ENCODE data around the gene CLTC.
"Not testable (repeated sequence)": the region's sequence is repeated elsewhere in the genome, so short reads cannot be mapped to it uniquely, and the experiment has no call there.

DNA sequence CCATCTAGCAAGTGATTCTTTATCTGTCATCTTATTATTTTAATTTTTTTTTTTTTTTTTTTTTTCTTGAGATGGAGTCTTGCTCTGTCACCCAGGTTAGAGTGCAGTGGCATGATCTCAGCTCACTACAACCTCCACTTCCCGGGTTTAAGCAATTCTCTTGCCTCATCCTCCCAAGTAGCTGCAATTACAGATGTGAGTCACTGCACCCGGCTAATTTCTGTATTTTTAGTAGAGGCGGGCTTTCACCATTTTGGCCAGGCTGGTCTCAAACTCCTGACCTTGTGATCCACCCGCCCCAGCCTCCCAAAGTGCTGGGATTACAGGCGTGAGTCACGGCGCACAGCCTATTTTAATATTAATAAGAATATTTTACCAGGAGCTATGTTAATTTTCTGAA is 36.9 kb downstream of the CLTC start:
- TF ChIP-seq, protein P1, sequence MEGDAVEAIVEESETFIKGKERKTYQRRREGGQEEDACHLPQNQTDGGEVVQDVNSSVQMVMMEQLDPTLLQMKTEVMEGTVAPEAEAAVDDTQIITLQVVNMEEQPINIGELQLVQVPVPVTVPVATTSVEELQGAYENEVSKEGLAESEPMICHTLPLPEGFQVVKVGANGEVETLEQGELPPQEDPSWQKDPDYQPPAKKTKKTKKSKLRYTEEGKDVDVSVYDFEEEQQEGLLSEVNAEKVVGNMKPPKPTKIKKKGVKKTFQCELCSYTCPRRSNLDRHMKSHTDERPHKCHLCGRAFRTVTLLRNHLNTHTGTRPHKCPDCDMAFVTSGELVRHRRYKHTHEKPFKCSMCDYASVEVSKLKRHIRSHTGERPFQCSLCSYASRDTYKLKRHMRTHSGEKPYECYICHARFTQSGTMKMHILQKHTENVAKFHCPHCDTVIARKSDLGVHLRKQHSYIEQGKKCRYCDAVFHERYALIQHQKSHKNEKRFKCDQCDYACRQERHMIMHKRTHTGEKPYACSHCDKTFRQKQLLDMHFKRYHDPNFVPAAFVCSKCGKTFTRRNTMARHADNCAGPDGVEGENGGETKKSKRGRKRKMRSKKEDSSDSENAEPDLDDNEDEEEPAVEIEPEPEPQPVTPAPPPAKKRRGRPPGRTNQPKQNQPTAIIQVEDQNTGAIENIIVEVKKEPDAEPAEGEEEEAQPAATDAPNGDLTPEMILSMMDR (IDR thresholded peaks at IDR 0.05; ENCODE audit: borderline replicate concordance, extremely low read depth, low read length, poor library complexity, severe bottlenecking) = not testable (repeated sequence)
- not testable (repeated sequence) for TF ChIP-seq EZH2 (IDR thresholded peaks at IDR 0.05; ENCODE audit: borderline replicate concordance, low read depth, low read length, severe bottlenecking)

Measured in DND-41 (cell line).